Fibroblast of upper back skin (primary cell): ENCODE data around the gene CD63.
"Not testable (repeated sequence)": the region's sequence is repeated elsewhere in the genome, so short reads cannot be mapped to it uniquely, and the experiment has no call there.

Experiments
- DNase-seq: peaks from one replicate; pipeline ENCODE4 v3.0.0-alpha.2; 2013

The CD63 gene, protein sequence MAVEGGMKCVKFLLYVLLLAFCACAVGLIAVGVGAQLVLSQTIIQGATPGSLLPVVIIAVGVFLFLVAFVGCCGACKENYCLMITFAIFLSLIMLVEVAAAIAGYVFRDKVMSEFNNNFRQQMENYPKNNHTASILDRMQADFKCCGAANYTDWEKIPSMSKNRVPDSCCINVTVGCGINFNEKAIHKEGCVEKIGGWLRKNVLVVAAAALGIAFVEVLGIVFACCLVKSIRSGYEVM

DNA sequence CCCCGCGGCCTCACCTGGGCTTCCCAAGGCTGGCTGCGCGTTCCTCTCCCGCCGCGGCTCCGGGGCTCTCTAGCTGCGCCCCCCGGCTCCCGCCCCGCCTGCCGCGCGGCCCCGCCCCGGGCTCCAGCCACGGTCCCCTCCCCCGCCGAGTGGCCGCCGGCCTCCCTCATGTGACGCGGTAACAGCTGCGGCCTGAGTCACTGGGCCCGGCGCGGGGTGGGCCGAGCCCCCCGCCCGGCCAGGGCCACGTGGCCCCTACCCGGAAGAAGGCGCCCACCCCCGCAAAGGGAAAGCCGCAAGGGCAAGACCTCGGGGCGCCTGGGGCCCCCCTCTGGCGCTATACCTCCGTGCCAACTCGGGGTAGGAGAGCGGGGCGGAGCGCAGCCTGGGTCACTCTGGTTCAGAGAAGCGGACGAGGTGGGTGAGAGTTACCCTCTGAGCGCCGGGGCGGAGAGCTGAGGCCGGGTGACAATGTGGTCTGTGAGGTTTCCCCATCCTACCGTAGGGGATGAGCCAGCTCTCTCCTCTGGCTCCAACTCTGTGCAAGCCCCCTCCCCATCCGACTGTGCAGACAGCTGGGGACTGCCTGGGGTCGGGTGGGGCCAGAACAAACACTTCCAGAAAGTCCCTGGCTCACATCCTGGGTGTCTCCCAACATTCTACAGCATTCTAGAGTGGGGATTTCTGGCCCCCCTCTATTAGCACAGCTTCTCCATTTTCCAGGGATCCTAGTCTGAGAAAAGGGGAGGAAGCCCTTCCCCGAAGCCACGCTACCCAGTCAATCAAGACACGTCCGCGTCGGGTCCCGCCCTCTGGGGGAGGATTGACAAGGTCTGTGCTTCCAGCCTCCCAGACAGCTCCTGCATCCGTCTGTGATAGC lies at the start of gene CD63:
Gene CD63, minus strand, starts transcription at position 71 of the 880 bp plus-strand sequence. CDS start 668 bp downstream, outside the sequence.
- peak; percentile 97 for DNase-seq

DNA sequence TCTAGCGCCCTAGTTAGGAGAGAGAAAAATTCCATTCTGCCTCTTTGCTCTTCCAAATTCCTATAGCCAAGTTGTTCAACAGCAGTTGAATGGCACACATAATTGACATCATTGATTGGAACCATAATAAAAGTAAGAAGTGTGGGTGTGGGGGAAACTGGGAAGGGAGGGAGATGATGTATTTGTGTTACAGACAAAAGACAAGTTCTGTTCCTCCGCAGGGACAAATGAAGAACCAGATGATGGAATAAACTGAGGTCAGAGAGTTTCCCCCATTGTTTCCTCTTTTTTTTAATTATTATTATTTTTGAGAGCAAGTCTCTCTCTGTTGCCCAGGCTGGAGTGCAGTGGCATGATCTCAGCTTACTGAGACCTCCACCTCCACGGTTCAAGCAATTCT lies 49.0 kb upstream of the CD63 start:
- DNase-seq: no peak

DNA sequence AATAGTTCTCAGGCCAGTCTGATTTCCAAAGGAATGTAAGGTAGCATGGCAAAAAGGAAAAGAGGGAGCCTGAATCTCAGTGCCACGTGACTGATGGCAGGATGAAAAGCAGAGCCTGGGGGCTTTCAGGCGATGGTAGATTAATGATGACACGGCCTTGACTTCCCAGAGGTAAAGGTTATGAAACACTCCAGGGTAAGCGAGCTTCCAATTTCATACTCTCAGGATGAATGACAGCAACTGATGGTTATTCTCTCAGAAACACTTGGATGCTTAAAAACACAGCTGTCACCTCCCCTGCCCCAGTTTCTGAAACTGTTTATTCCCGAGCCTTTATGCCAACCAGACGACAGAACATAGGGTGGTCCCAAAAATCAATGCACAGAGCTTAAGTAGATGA lies 42.9 kb upstream of the CD63 start:
- DNase-seq: no peak

DNA sequence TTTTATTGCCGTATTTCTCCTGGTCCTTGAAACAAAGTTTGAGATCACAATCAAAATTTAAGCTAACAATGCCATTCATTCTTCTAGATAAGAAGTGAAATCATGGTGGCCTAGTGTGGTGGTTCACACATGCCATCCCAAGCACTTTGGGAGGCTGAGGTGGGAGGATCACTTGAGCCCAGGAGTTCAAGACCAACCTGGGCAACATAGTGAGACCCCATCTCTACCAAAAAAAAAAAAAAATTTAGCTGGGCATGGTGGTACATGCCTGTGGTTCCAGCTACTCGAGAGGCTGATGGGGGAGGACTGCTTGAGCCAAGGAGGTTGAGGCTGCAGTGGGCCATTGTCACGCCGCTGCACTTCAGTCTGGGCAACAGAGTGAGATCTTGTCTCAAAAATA lies 38.3 kb upstream of the CD63 start:
- no peak for DNase-seq

DNA sequence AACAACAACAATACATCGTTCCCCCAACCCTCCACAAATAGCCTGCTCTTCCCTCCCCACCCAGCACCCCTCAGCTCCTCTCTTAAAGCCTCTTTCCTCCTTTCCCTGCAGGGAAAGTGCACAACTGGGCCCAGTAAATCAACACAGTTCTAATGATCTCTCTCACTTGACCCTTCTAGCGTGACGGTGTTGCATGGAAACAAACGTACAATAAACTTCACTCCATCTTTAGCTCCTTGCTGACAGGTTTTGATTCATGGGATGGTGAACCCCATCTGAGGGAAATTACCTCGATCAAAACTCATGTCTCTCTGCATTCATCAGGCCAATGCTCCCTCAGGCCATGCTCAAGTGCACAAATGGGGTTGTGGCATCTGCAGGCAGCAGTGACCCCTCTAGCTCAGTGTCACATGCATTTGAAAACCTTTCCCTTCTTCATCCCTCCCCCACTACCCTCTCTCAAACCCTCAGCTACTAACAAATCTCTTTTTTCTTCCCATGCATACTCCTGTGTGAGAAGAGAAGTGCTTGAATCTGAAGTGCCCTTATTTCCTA lies 37.0 kb upstream of the CD63 start:
- DNase-seq: no peak

DNA sequence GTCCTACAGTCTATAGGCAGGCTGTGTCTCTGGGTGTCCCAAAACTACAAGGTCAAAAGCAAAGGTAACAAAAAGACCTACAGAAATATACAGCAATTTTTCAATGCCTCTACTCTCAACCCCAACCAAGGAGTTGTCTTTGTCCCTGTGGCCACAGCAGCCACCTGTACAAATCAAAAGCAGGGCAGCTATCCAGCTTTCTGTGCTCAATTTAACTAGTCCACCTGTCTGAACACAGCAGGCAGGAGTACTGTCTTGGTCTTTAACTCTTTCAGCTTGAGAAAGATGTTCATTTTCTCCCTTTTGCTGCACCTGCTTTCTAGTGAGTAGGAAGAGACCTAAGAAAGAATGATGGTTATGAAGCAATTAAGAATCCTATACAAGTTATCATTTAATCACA lies 33.8 kb upstream of the CD63 start:
- no peak for DNase-seq

DNA sequence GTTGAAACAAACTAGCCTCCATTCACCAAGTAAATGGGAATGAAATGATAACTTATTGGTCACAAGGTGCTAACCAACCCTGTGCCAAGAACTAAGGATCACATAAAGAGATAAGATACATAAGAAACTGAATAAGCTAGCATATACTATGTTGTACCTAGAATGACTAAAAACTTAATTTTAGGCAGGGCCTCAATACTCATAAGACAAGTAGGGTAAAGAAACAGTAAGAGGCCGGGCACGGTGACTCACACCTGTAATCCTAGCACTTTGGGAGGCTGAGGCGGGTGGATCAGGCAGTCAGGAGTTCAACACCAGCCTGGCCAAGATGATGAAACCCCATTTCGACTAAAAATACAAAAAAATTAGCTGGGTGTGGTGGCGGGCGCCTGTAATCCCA lies 31.9 kb upstream of the CD63 start:
- DNase-seq: no peak

DNA sequence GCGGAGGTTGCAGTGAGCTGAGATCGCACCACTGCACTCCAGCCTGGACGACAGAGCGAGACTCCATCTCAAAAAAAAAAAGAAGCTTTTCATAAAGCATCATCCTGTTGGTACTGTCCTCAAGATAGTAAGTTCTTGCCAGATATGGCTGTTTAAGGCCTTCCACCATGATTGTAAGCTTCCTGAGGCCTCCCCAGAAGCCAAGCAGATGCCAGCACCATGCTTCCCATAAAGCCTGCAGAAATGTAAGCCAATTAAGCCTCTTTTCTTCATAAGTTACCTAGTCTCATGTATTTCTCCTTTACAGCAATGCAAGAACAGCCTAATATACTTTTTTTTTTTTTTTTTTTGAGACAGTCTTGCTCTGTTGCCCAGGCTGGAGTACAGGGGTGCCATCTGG lies 29.8 kb upstream of the CD63 start:
- not testable (repeated sequence) for DNase-seq

DNA sequence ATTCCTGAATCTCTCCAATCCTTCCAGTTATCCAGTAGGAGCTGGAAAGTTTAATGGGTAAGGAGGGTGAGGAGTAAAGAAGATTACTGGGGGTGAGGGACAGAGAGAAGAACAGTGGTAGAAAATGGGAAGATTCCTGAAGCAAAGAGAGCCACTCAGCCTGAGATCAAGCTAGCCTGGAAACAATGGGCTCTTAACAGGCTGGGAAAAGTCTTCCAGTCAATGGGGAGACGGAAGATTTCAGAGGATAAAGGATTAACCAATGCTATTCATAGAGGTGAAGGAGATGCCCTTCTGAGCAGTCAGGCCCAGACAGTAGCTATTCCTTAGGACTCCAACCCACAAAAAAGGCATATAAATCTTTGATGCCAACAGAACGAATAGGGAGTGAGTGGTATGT lies 28.9 kb upstream of the CD63 start:
- DNase-seq: no peak

DNA sequence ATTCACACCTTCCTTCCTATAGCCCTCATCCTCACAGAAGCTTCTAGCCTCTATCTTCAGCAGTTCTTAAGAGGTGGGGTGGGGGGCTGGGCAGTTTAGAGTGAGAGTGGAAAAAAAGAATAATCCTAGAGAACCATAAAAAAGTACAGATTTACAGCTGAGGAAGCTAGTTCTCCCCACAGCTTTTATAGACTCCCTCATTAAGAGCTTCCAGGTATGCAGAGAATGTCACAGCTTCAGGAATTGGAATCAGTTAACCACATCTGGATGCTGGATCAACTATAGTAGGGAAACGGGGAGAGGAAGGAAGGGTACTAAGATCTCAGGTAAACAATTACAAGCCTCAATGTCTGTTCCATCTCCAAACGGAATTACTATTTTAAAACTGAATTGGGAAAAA lies 26.4 kb upstream of the CD63 start:
- DNase-seq: no peak

DNA sequence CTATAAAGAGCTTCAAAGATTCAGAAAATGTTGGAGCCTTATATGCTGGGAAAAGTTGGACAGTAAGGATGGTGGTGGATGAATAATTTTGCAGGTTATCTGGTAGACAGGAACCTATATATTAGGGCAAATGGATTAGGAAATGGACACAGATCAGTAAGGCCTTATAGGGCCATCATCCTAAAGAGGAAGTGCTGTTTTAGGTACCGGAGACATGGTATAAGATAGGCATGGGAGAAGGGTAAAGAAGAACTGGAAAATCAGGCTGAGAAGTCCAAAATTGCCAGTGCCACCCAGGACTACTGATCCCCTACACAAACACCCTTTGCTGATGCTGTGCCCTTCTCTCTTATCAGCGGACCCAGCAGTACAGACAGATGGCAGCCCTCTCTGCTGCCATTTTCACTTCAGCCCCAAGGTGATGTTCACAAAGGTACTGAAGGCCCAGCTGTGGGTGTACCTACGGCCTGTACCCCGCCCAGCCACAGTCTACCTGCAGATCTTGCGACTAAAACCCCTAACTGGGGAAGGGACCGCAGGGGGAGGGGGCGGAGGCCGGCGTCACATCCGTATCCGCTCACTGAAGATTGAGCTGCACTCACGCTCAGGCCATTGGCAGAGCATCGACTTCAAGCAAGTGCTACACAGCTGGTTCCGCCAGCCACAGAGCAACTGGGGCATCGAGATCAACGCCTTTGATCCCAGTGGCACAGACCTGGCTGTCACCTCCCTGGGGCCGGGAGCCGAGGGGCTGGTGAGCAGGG lies 19.6 kb upstream of the CD63 start:
- DNase-seq: no peak

DNA sequence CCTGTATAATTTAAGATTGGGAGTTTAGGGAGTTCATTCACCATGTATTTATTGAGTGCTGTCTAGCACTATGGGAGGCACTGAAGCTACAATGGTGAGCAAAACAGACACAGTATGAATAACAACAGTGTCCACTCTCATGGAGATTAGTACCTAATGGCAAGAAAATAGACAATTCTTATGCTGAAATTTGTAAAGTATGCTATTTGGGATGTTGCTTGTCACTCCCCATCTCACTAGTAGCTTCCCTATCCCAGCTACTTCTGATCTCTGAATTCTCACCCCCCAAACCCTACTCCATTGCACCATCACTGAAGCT lies 18.1 kb upstream of the CD63 start:
- no peak for DNase-seq

DNA sequence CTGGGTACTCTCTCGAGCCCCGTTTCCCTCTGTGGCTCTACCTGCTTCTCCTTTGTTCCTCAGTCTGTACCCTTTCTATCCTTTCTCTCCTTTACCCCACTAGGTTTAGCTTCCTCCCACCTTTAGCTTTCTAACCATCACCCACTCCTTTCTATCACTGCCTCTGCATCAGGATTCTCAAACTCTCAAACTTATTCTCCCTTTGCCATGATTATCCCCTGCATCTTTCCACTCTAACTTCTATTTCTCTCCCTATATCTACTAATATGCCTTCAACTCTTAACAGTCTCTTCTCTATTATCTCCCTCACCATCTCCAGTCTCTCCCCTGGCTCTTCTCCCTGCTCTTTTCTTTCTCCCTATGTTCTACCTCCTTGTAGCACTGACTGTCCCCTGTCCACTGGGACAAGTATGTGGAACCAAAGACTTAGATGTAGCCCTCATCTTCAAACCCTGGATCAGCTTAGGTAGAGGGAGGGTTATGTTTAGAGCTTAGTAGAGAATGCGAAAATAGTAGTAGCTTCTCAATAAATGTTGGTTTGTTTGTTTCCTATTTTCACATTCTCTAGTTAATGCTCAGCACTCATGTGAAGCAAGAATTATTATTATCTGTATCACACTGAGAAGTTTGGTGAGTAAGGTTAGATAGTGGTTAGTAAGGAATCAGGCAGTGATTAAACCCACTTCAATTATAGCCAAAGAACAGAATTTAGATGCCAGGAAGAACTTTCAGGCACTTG lies 17.5 kb upstream of the CD63 start:
- DNase-seq: no peak

DNA sequence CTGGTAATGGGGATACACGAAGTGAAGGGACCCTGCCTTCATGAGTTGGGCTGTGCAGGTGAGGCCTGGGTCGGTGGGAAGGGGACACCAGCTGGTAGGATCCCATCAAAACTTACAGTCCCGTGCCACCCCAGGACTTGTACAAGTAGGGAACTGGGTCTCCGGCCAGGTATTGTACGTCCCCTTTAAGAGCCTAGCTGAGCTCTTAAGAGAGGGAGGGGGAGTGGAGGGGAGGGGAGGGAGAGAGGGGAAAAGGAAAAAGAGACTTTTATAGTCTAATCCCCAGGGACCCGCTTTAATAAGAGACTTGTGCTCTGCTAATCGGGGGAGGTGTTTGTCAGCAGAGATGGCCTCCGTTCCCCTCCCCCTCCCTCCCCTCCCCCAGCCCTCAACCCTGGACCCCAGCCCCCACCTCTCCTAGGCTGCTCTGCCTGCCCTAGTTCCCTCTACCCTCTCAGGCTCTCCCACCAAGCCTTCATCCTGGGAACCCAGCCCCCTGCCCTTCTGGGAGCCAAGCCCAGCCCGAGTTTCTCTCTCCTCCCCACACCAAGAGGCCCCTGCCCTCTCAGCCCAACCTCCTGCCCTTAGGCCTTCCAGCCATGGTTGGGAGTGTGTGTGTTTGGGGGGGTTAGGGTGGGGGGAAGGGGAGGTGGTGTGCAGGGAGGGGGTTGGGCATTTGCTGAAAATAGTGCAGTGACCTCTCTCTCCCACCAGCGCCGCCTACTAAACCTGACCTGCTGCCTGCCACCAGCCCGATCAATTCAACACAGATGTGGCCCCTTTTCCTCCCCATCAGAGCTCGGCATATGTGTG lies 16.8 kb upstream of the CD63 start:
- DNase-seq: peak; percentile 57

DNA sequence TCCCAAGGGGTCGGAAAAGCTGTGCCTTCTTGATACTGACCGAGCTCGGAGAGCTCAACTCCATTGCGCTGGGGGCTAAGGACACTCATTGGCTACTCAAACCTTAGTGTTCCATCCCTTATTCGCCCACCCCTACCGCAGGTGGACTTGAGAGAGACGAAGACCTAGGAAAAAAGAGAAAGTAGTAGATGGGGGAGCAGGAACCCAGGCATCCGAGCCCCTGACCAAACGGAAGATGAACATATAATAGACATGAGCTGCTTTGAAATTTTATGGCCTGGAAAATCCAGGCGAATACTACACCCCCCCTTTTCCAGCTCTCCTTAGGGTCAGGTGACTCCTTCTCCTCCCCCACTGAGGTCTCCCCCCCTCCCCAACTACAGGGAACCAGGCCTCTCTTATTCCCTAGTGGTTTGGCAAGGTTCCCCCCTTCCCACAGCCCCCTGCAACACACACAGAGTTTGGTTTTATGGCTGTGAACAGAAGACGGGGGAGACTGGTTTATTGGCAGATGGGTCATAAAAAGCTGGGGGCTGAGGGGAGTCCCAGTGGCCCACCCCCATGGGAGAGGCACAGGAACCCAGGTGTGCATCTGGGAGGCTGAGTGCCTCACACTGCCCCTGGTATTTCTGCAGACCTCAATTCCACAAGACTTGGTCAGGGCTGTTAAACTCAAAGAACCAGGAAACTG lies 15.7 kb upstream of the CD63 start:
- DNase-seq: no peak

DNA sequence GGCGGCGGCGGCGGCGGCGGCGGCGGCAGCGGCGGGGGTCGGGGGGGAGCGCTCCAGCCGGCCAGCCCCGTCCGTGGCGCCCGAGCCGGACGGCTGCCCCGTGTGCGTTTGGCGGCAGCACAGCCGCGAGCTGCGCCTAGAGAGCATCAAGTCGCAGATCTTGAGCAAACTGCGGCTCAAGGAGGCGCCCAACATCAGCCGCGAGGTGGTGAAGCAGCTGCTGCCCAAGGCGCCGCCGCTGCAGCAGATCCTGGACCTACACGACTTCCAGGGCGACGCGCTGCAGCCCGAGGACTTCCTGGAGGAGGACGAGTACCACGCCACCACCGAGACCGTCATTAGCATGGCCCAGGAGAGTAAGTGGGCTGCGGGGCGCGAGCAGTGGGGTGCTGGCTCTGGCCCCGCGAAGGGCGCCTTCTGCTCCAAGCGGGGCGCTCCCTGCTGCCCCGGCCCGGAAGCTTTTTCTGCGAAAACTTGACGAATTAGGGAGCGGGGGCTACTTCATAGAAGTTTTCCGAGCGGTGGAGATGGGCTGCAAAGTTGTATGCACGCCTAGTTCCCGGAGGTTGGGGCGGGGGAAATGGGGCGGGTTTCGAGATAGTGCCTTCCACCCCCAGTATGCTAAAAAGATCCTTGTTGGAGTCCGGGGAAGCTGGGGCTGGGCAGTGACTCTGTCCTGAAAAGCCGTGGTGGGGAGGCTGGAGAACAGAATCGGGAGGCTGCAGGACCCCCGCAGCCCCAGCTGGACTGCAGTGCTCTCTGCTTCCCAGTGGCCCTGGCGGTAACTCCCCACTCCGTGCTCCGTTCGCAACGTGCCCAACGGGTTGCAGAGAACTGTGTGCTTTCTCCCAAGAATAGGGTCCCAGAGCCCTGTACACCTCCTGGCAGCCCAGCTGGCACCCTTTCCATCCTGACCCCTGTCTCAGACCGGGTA lies 14.9 kb upstream of the CD63 start:
- DNase-seq: peak; percentile 56

DNA sequence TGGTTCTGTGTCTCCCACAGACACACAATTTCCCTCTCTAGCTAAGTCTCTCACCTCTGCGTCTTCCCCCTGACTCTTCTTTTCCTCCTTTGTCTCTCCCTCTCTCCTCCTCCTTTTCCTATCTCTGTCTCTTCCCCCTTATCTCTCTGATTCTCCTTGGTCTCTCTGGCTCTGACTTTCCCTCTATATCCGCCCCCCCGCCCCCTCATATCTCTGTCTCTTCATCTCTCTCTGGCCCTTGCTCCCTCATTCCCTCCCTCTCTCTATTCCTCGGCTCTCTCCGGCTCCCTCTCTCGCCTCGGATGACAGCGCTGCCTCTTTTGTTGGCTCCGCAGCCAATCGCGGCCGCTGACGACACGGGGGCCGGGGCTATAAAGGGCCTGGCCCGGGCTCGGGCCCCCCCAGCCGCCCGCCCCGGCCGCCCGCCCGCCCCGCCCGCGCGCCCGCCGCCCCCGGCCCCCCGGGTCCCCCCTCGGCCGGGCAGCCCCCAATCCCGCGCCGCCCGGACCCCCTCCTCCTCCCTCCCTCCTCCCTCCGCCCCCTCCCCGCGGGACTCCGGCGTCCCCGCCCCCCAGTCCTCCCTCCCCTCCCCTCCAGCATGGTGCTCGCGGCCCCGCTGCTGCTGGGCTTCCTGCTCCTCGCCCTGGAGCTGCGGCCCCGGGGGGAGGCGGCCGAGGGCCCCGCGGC lies 14.1 kb upstream of the CD63 start, which contains the start of gene GDF11:
Gene GDF11, plus strand, starts transcription at position 404 of the 687 bp plus-strand sequence. Its CDS starts 195 bp downstream, at position 599.
- DNase-seq: peak; percentile 79

DNA sequence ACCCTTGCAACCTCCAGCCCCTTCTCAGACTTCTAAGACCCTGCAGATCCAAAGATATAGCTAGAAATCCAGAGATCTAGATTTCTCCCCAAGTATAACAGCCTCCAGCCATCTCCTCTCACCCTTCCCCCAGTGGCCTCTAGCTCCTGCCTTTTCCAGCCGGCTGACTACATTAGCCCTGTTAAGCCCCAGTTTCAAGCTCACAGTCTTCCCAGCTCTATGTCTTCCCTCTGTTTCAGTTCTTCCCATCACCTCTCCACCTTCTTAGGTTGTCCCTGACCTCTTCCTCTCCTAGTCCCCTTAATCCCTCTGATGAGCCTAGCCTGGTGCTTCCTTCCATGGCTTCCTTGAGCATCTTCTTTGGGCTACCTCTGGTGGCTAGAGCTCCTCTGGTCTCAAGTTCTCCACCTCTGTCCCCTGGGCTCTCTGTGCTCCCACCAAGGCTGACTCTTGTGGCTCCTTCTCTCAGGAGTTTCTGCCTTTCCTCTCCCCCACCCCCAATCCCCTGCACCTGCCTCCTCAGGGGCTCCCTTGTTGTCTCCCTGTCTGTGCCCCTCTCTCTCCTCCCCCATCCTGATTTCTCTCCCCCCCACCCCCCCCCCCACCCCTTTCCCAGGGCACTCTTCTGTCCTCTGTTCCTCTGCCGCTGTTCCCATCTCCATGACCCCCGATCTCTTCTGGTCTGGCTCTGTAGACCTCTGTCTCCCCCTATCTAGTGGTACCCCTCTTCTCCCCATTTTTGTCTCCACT lies 13.3 kb upstream of the CD63 start:
- DNase-seq: no peak

DNA sequence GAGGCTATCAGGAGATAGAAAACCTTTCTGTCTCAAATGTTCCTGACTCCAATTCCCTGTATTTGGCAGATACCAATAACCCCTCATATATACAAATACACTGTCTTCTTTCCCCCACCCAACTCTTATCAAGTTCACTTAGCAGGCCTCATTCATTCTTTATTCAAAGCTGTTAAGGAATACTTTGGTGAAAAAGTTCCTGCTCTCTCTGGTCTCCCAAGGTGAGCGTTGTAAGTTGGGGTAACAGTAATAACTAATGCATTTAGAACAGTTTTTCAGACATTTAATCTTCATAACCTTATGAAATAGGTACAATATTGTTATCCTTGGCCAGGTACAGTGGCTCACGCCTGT lies 10.2 kb upstream of the CD63 start:
- DNase-seq: no peak
